GM12865 (cell line): ENCODE data around the gene HLA-DMA.
A peak's percentile ranks its signal among the peaks of the same experiment; 100 is the strongest.

Source experiments
- DNase-seq: peaks from one replicate; pipeline ENCODE4 v3.0.0; 2010; ENCODE audit warnings: low read depth
- H3K4me3 ChIP-seq: 2 replicates; pipeline ENCODE4 v1.5.1; 2011; ENCODE audit warnings: mild to moderate bottlenecking, low read depth, low read length, control low read depth
- TF ChIP-seq, protein P1 (sequence below): IDR thresholded peaks from 2 replicates; pipeline ENCODE4 v1.5.1; 2011; ENCODE audit warnings: low read length, control low read depth, low read depth, inconsistent platforms; ENCODE audit not compliant: insufficient read depth; ENCODE audit errors: missing control alignments

The HLA-DMA gene

DNA sequence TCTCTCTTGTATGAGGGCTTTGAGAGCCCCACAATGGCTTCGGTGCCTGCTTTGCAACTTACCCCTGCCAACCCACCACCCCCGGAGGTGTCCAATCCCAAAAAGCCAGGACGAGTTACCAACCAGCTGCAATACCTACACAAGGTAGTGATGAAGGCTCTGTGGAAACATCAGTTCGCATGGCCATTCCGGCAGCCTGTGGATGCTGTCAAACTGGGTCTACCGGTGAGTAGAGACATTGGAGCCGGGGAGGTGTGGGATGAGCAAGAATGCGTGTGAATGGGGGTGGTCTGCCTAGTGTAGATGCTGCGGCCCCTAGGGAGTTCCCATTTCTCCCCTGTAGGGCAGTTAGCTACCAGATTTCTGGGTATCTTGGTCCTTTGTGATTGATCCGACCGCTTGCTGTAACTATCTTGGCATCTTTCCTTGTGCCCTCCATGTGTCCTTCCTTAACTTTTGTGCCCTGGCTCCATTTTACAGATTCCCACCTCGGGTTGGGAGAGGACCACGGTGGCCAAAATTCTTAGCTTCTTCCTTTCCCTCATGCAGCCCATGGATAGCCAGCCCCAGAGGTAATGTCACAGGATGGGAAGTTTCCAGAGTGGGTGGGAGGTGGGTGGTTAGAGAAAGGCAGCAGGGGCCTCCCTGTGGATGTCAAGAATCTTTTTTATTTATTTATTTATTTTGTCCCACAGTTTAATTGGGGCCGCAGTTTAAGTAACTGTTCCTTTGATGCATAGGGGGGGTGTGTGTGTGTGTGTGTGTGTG is 21.8 kb upstream of the HLA-DMA start:
- peak overlapping the region; percentile 88 for H3K4me3 ChIP-seq
- TF ChIP-seq, protein P1, sequence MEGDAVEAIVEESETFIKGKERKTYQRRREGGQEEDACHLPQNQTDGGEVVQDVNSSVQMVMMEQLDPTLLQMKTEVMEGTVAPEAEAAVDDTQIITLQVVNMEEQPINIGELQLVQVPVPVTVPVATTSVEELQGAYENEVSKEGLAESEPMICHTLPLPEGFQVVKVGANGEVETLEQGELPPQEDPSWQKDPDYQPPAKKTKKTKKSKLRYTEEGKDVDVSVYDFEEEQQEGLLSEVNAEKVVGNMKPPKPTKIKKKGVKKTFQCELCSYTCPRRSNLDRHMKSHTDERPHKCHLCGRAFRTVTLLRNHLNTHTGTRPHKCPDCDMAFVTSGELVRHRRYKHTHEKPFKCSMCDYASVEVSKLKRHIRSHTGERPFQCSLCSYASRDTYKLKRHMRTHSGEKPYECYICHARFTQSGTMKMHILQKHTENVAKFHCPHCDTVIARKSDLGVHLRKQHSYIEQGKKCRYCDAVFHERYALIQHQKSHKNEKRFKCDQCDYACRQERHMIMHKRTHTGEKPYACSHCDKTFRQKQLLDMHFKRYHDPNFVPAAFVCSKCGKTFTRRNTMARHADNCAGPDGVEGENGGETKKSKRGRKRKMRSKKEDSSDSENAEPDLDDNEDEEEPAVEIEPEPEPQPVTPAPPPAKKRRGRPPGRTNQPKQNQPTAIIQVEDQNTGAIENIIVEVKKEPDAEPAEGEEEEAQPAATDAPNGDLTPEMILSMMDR, result no peak
- DNase-seq, result no peak

DNA sequence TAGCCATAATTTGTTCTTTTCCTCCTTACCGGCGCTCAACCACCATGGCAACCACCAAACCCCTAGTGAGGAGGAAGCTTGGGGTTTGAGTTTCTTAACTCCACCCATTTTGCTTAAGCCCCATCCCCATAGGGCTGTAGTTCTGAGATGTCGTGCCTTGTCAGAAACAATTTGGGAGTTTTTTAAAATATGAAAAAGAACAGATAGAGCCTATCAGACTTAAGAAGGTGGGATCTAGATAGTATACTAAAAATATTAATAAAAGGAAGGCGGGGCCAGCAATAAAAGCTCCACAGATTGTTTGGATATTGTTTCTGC is 21.1 kb upstream of the HLA-DMA start:
- TF ChIP-seq, protein P1, result no peak
- peak; percentile 54 for DNase-seq
- H3K4me3 ChIP-seq, result peak overlapping the region; percentile 88

DNA sequence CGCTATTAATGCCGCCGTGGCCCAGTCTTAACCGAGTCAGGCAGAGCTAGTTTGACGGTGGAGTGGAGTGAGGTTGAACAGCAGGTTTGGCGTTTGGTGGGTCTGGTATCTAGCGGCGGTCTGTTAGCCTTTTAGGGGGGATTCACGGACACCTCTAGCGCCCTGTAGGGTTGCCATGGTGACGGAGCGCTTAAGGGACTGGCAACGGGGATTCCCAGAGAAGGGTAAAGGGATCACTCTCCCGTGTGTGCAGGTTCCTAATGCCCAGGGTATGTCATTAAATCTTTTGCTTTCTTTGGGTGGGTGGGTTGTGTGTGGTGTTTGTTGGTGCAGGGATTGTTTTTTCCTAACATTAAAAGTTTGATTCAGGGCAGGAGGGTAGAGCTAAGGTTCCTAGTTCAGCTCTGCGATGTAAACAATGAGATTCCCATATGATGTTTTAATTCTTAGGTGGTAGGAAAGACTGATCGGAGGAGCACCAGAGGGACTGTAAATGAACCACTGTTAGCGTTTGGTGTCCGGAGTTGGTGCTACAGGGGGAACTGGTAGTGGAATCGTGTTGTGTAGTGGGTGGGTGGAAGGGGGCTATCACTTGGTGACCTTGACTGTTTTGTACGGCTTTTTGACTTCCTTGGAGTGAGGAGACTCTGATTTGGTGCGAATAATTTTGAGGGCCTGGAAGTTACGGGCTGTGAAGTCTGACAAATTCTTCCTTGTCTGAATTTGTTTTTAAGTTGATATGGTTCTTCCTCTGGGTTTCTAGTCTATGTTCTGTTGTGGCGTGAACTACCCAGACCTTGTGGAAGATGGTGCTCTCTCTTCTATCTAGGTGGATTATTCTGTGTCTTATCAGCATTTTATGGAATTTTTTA is 20.5 kb upstream of the HLA-DMA start:
- peak; percentile 78 for DNase-seq
- peak overlapping the region; percentile 88 for H3K4me3 ChIP-seq

DNA sequence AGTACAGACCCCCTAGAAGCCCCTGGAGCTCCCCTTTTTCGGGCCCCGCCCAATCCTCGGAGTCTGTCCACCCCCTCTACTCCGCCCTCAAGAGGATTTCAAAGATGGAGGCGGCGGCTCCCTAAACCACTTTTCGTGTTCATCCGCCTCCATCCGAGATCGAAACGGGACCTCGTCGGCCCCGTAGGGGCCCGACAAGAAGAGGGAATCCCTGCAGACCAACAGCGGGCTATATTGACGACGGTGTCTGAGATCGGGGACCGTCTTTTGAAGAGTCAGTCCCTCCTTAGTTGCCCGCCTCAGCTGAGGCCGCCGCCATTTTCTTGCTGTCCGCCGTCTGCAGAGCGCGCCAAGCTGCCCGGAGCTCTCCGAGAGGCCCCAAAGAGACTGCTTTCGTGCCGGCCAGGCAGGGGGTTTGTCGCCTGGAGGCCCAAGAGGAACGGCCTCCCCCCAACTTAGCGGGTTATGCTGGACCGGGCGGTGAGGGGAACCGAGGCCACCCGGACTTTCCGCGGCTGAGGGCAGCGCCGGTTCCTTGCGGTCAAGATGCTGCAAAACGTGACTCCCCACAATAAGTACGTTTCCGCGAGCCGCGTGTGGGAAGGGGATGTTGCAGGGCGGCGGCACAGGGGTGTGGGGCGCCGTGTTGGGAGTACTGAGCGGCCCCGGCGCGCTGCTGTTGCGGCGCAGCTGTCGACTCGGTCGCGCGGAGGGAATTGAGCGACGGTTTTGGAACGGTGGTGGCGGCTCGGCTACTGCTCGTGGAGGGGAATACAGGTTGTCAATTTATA is 19.7 kb upstream of the HLA-DMA start:
- H3K4me3 ChIP-seq, result peak overlapping the region; percentile 88
- peak; percentile 61 for DNase-seq
- TF ChIP-seq, protein P1, result no peak

More for the DNA sequence above, 20.5 kb upstream of the HLA-DMA start:
- TF ChIP-seq, protein P1, result no peak

DNA sequence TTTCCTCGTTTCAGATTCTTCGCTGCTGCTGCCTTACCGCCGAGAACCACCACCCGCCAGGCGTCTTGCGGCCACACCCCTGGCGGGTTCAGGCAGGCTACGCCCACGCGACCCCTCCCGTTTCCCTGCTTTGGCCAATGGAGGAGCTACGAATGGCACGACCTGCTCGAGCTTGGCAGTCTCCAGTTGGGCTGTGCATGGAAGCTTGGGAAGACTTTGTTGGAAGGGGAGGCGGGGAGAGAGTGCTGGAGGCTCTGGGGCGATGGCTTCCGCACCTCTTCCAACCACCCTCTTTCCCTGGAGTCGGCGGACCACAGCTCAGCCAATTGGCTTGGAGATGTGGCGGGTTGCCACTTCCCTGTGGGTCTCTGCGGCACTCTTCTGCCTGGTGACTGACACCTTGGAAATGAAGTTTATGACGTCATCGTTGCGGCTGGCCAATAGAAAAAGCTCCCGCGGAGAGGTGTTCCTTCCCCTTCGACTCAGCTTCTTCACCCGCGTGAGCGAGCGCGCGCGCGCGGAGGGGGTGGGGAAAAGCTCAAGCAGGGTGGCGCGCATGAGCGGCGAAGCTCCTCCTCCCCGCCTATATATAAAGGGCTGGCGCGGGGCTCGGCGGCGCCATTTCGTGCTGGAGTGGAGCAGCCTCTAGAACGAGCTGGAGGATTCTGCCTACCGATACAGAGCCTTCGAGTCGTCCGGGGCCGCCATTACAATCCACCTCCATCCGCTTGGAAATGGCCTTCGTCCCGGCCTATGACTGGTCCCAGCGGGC is 18.9 kb upstream of the HLA-DMA start:
- peak; percentile 100 for DNase-seq
- TF ChIP-seq, protein P1, result no peak
- H3K4me3 ChIP-seq, result peak overlapping the region; percentile 88

DNA sequence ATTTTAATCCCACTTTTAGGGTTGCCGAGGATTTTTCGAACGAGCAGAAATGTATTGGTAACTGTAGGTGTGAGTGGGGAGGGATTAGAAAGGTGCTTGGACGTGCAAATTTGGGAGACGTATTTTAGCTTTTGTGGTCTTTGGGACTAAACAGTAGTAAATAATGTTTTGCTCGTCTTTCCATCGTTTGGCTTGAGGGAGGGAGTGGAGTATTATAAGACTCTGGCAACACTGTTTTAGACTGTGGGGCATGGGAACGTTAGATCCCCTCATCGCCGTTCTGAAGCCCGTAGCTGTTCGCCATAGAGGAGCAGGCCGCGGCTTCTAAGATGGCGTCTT is 18.3 kb upstream of the HLA-DMA start:
- DNase-seq, result no peak
- peak overlapping the region; percentile 87 for H3K4me3 ChIP-seq
- TF ChIP-seq, protein P1, result no peak
